GM19395 (cell line): ENCODE results near the gene SERP2.

Experiments
- ATAC-seq: cut with Tn5 transposase; IDR thresholded peaks from one replicate; pipeline ENCODE4 v1.9.1; 2021; ENCODE audit warnings: mild to moderate bottlenecking, moderate library complexity; ENCODE audit not compliant: unreplicated experiment

The SERP2 gene

GRCh38 chr13:44431150-44431549, 57.5 kb downstream of the SERP2 start:
- no peak for ATAC-seq

- no peak for ATAC-seq
Measured at GRCh38 chr13:44432650-44433049, 59.0 kb downstream of the SERP2 start.

GRCh38 chr13:44433863-44434765, 60.5 kb downstream of the SERP2 start:
- ATAC-seq, result no peak

- ATAC-seq, result no peak
Measured at GRCh38 chr13:44434766-44435141, 61.1 kb downstream of the SERP2 start.

GRCh38 chr13:44435142-44435918, 61.7 kb downstream of the SERP2 start:
- ATAC-seq, result peak; percentile 76

- ATAC-seq, result no peak
Measured at GRCh38 chr13:44435919-44436510, 62.4 kb downstream of the SERP2 start.

- ATAC-seq, result no peak
Measured at GRCh38 chr13:44436589-44437337, 63.1 kb downstream of the SERP2 start.

- no peak for ATAC-seq
Measured at GRCh38 chr13:44437356-44438233, 64.0 kb downstream of the SERP2 start.

- no peak for ATAC-seq
Measured at GRCh38 chr13:44438234-44438579, 64.6 kb downstream of the SERP2 start.

GRCh38 chr13:44439452-44440024, 65.9 kb downstream of the SERP2 start:
- ATAC-seq, result no peak

- no peak for ATAC-seq
Measured at GRCh38 chr13:44440046-44440608, 66.5 kb downstream of the SERP2 start.
